Measurements from ENCODE around the gene MAB21L2.

GRCh38 chr4:150598909-150599308 is 17.0 kb downstream of the MAB21L2 start:
- TF ChIP-seq CTCF (IDR thresholded peaks at IDR 0.05; ENCODE audit: poor library complexity) (no peak), EZH2 (IDR thresholded peaks at IDR 0.05; ENCODE audit: borderline replicate concordance) (no peak), EZH2phosphoT487 (IDR thresholded peaks at IDR 0.05; ENCODE audit: low read depth, severe bottlenecking, unreplicated experiment) (no peak)
